Fibroblast of mammary gland (primary cell): ENCODE data around the gene PI4KA.
"Not testable (repeated sequence)": the region's sequence is repeated elsewhere in the genome, so short reads cannot be mapped to it uniquely, and the experiment has no call there.

Source experiments
- DNase-seq: peaks from one replicate; pipeline ENCODE4 v3.0.0-alpha.2; 2010; ENCODE audit warnings: low read depth
- H3K4me3 ChIP-seq: 2 replicates; pipeline ENCODE4 v1.5.1; 2011; ENCODE audit warnings: low read depth, mild to moderate bottlenecking, low read length, moderate library complexity; ENCODE audit not compliant: control insufficient read depth
- TF ChIP-seq, protein P1 (sequence below): conservative IDR thresholded peaks from 2 replicates; pipeline ENCODE4 v1.5.1; 2011; ENCODE audit warnings: low read depth, low read length, inconsistent platforms; ENCODE audit not compliant: control insufficient read depth, insufficient read depth

The PI4KA gene

DNA sequence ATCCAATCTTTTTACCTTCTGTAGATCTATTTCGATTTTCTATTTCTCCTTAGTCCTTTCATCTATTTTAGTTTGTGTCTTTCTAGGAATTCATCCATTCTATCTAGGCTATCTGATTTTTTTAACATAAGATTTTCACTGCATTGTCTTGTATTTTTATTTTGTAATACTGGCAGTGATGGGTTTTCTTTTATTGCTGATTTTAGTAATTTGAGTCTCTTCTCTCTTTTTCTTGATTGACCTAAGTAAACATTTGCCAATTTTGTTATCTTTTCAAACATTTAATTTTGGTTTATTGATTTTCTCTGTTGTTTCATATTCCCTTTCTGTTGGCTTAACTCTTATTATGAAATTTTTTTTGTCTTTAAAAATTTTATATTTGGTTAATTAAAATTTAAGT lies 192.1 kb downstream of the PI4KA start:
- DNase-seq, result no peak
- H3K4me3 ChIP-seq, result no peak overlapping the region
- TF ChIP-seq, protein P1, sequence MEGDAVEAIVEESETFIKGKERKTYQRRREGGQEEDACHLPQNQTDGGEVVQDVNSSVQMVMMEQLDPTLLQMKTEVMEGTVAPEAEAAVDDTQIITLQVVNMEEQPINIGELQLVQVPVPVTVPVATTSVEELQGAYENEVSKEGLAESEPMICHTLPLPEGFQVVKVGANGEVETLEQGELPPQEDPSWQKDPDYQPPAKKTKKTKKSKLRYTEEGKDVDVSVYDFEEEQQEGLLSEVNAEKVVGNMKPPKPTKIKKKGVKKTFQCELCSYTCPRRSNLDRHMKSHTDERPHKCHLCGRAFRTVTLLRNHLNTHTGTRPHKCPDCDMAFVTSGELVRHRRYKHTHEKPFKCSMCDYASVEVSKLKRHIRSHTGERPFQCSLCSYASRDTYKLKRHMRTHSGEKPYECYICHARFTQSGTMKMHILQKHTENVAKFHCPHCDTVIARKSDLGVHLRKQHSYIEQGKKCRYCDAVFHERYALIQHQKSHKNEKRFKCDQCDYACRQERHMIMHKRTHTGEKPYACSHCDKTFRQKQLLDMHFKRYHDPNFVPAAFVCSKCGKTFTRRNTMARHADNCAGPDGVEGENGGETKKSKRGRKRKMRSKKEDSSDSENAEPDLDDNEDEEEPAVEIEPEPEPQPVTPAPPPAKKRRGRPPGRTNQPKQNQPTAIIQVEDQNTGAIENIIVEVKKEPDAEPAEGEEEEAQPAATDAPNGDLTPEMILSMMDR, result no peak

DNA sequence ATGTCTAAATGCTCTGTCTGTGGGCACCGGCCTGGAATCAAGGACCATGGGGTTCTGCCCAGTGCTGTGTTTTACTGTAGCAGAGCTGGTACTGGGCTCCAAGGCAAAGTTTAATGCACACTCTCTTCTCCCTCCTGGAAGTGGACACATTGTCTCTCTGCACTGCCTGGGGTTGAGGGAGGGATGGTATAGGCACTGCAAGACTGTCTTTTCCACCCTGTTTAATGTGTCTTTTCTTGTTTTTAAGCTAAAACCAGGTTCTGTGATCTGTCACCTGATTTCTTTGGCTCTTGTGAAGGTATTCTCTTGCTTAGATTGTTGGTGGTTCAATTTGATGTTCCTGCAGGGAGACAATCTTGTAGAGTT lies 194.0 kb downstream of the PI4KA start:
- TF ChIP-seq, protein P1, result no peak
- no peak for DNase-seq
- no peak overlapping the region for H3K4me3 ChIP-seq

DNA sequence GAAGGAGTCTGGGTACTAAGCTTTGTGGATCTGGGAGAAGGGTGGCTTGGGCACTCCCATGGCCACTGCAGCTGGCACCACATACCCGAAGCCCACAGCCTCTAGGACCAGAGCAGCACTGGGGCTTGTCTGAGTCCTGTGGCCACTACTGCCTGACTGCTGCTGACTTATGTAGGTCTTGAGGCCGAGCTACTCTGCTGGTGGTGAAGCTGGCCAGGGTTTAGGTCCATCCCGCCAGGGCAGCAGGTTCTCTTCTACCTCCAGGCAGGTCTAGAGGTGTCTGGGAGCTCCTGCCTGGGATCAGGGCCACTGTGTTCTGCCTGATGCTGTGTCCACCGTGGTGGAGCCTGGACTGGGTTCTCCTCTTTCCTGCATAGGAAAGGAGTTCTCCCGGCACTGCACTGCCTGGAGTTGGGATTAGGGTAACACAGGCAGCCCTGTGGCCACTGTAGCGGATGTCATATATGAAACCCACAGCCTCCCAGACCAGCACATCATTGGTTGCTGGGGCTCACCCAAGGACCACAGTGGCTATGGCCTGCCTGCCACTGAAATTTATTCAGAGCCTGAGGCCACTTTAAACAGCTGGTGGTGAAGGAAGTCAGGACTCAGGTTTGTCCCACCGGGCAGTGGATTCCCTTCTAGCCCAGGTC lies 194.5 kb downstream of the PI4KA start:
- TF ChIP-seq, protein P1, result no peak

DNA sequence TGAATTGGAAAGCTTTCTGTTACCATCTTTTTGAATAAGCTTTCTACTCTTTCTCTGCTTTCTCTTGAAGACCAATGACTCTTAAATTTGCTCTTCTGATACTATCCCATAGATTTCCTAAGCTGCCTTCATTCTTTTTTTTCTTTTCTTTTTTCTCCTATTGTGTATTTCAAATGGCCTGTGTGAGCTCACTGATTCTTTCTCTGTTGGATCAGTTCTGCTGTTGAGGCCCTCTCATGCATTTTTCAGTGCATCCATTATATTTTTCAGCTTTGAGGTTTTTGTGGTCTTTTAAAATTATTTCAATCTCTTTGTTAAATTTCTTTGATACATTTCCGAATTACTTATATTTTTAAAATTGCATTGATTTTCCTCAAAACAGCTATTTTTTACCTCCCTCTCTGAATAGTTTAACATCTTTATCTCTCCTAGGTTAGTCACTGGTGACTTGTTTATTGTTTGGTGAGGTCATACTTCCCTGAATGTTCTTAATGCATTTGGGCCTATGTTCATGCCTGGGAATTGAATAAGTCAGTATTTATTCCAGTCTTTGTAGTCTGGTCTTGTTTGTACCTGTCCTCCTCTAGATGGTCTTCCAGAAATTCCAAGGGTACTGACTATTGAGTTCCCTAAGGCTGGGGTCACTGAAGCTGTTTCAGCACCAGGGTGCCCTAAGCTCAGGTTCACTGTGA lies 195.3 kb downstream of the PI4KA start:
- H3K4me3 ChIP-seq, result no peak overlapping the region

More for the DNA sequence above, 194.5 kb downstream of the PI4KA start:
- DNase-seq, result no peak
- H3K4me3 ChIP-seq, result no peak overlapping the region

DNA sequence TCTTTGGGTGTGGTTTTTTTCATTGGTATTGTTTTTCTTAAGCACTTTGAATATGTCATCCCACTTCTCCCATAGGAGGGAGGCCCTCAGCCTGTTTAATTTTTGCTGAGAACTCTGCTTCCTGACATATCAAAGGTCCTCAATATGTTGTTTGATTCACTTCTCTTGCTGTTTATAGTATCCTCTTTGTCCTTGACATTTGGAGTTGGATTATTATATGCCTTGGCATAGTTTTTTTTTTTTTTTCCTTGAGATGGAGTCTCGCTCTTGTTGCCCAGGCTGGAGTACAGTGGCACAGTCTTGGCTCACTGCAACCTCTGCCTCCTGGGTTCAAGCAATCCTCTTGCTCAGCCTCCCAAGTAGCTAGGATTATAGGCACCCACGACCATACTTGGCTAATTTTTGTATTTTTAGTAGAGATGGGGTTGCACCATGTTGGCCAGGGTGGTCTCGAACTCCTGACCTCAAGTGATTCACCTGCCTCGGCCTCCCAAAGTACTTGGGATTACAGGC lies 196.0 kb downstream of the PI4KA start:
- H3K4me3 ChIP-seq, DNase-seq: not testable (repeated sequence)

More for the DNA sequence above, 195.3 kb downstream of the PI4KA start:
- TF ChIP-seq, protein P1, result no peak
- no peak for DNase-seq

DNA sequence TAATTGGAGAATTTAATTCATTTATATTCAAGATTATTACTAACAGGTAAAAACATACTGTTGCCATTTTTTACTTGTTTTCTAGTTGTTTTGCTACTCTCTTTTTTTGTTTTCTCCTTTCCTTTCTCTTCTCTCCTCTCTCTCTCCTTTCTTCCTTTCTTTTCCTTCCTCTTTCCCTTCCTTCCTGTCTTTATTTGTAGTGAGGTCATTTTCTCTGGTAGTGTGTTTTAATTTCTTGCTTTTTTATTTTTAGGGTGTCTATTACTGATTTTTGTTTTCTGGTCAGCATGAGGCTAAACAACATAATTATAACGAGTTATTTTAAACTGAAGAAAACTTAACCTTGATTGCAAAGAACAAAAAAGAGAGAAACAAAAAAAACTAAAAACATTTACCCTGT lies 197.1 kb downstream of the PI4KA start:
- TF ChIP-seq, protein P1, result no peak
- no peak overlapping the region for H3K4me3 ChIP-seq
- DNase-seq, result no peak

DNA sequence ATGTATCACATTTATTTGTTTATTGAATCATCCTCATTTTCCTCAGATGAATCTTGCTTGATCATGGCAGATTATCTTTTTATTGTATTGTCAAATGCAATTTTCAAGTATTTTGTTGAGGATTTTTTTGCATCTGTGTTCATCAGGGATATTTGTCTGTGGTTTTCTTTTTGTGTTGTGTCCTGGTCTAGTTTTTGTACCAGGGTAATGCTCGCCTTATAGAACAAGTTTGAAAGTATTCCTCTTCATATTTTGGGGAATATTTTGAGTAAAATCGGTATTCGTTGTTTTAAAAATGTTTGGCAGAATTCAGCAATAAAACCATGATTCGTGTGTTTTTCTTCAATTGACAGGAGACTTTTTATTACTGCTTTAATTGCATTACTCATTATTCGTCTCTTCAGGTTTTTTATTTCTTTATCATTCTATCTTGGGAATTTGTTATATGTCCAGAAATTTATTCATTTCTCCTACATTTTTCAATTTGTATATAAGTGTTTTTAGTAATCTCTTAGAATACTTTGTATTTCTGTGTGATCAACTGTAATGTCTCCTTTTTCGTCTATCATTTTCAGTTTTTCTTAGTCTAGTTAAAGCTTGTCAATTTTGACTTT lies 198.1 kb downstream of the PI4KA start:
- TF ChIP-seq, protein P1, result no peak
- no peak for DNase-seq
- H3K4me3 ChIP-seq, result no peak overlapping the region
